ENCODE results near the gene CADPS2.

DNA sequence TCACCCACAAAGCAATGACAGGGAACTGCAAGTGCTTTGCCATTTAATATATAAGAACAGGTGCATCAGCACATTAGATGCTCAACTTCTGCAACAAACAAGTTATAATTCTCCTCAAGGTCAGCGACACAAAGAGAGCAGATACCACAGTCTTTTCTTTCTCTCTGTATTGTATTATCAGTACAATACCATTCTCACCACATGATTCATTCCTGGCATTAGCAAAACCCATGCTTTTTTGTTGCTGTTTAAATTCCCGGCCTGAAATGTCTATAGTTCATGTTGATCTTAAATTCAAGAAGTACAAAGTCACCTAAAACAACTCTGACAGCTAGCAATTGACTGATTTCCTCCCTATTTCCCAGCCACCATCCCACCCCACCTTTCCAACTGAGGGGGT lies 469.9 kb downstream of the CADPS2 start:
- TF ChIP-seq CTCF (IDR thresholded peaks at IDR 0.05) (no peak), EZH2 (IDR thresholded peaks at IDR 0.05) (no peak), EZH2phosphoT487 (IDR thresholded peaks at IDR 0.05) (no peak)

Measured in neural progenitor cell (in vitro differentiated cells).